HepG2 (cell line): Measurements from ENCODE around the gene PSPH. TPM values are rescaled to one million over a fixed set of nuclear protein-coding genes. Genes with fewer than 3 reads are reported as not detected.

Experiments used
- BRCA1 ChIP-seq: sonication (generic); formaldehyde crosslinking; IDR thresholded peaks from 2 replicates; pipeline ENCODE4 v1.4.0; 2020; ENCODE audit warnings: missing genetic modification reagents
- CENPT ChIP-seq: sonication (generic); formaldehyde crosslinking; IDR thresholded peaks from 2 replicates; pipeline ENCODE4 v1.8.0; 2022; ENCODE audit warnings: low read depth, mild to moderate bottlenecking, moderate library complexity, missing genetic modification reagents
- FOXK1 ChIP-seq: sonication (generic); formaldehyde crosslinking; IDR thresholded peaks from 2 replicates; pipeline ENCODE4 v1.4.0; 2020; ENCODE audit warnings: low read depth, missing genetic modification reagents, borderline replicate concordance
- KAT8 ChIP-seq: IDR thresholded peaks from 2 replicates; pipeline ENCODE4 v1.6.1; 2016; ENCODE audit warnings: missing genetic modification reagents, missing compliant biosample characterization
- MAX ChIP-seq: IDR thresholded peaks from 2 replicates; pipeline ENCODE4 v1.6.1; 2012; ENCODE audit warnings: inconsistent platforms
- MLLT10 ChIP-seq: sonication (generic); formaldehyde crosslinking; IDR thresholded peaks from 2 replicates; pipeline ENCODE4 v1.4.0; 2020; ENCODE audit warnings: missing genetic modification reagents
- NR3C1 ChIP-seq: sonication (generic); formaldehyde crosslinking; IDR thresholded peaks from 2 replicates; pipeline ENCODE4 v1.4.0; 2020; ENCODE audit warnings: missing genetic modification reagents
- PHB2 ChIP-seq: fragments of 450-650 bp; IDR thresholded peaks from 2 replicates; pipeline ENCODE4 v1.6.1; 2018; ENCODE audit not compliant: partially characterized antibody
- PITX1 ChIP-seq: sonication (generic); formaldehyde crosslinking; IDR thresholded peaks from 2 replicates; pipeline ENCODE4 v1.5.1; 2020; ENCODE audit warnings: mild to moderate bottlenecking, missing genetic modification reagents
- REL ChIP-seq: sonication (generic); formaldehyde crosslinking; conservative IDR thresholded peaks from 2 replicates; pipeline ENCODE4 v1.8.0; 2022; ENCODE audit warnings: mild to moderate bottlenecking, missing genetic modification reagents, moderate library complexity
- SPEN ChIP-seq: sonication (generic); formaldehyde crosslinking; IDR thresholded peaks from 2 replicates; pipeline ENCODE4 v1.5.1; 2020; ENCODE audit warnings: low read depth, mild to moderate bottlenecking, missing genetic modification reagents
- SSRP1 ChIP-seq: IDR thresholded peaks from 2 replicates; pipeline ENCODE4 v1.6.1; 2016; ENCODE audit warnings: control low read depth
- TAF15 ChIP-seq: fragments of 200-400 bp; formaldehyde crosslinking; IDR thresholded peaks from one replicate; pipeline ENCODE4 v1.6.1; 2018; ENCODE audit warnings: mild to moderate bottlenecking, low read depth, low read length; ENCODE audit not compliant: poor library complexity, severe bottlenecking
- TFAP4 ChIP-seq: sonication (generic); IDR thresholded peaks from 2 replicates; pipeline ENCODE4 v1.6.1; 2016; ENCODE audit warnings: low read depth, borderline replicate concordance
- XRCC5 ChIP-seq: fragments of 200-400 bp; formaldehyde crosslinking; optimal IDR thresholded peaks from 2 replicates; pipeline ENCODE3; 2017; ENCODE audit warnings: mild to moderate bottlenecking, low read length
- ZBTB4 ChIP-seq: sonication (generic); formaldehyde crosslinking; IDR thresholded peaks from 2 replicates; pipeline ENCODE4 v1.4.0; 2020; ENCODE audit warnings: missing genetic modification reagents, mild to moderate bottlenecking, borderline replicate concordance
- ZBTB8A ChIP-seq: sonication (generic); formaldehyde crosslinking; IDR thresholded peaks from 2 replicates; pipeline ENCODE4 v1.4.0; 2020; ENCODE audit warnings: mild to moderate bottlenecking, low read depth, missing genetic modification reagents, borderline replicate concordance
- ZNF567 ChIP-seq: sonication (generic); formaldehyde crosslinking; IDR thresholded peaks from 2 replicates; pipeline ENCODE4 v1.8.1; 2023; ENCODE audit warnings: mild to moderate bottlenecking, missing genetic modification reagents, borderline replicate concordance
- ZNF749 ChIP-seq: sonication (generic); formaldehyde crosslinking; IDR thresholded peaks from 2 replicates; pipeline ENCODE4 v1.8.0; 2022; ENCODE audit warnings: mild to moderate bottlenecking, missing genetic modification reagents, moderate library complexity, borderline replicate concordance
- ZNF782 ChIP-seq: sonication (generic); formaldehyde crosslinking; IDR thresholded peaks from 2 replicates; pipeline ENCODE4 v1.4.0; 2020; ENCODE audit warnings: missing genetic modification reagents, mild to moderate bottlenecking, borderline replicate concordance
- ZNF790 ChIP-seq: sonication (generic); formaldehyde crosslinking; IDR thresholded peaks from 2 replicates; pipeline ENCODE4 v1.8.0; 2022; ENCODE audit warnings: missing genetic modification reagents, mild to moderate bottlenecking, borderline replicate concordance
- polyA plus RNA-seq, 8 experiments: library from polyadenylated mRNA; depleted of rRNA in 3 of 8; stranded (reverse) in 7 of 8; unstranded in 1 of 8; fragments of >200 nt; fragmentation: Illumina TruSeq in 4 of 8; extraction: Trizol in 4 of 8; gene quantifications; 2 replicates each; pipeline versions ENCODE4 v1.2.1 to v1.2.3, GENCODE V29; 2011 to 2016; ENCODE audit warnings: low read depth in 4 of 8, missing spikeins in 1 of 8, mixed read lengths in 1 of 8; ENCODE audit not compliant: insufficient read depth in 1 of 8
- total RNA-seq, 5 experiments: library from RNA; depleted of rRNA; stranded (reverse); fragments of >200 nt; fragmentation: Illumina TruSeq; extraction: Trizol; gene quantifications; 2 replicates each; pipeline ENCODE4 v1.2.3, GENCODE V29; 2016; ENCODE audit warnings: low read depth in 1 of 5

PSPH gene
- total and polyA plus RNA-seq, 2 of the 13 experiments (the other 11 are each of a cell fraction or from before 2014, with no cell fraction given): 85.5 to 124 TPM

- TF ChIP-seq ZBTB4 (CRISPR knock-in tag) (no peak), MLLT10 (CRISPR knock-in tag) (no peak), PITX1 (no peak), TFAP4 (peak; percentile 10; the same call in 1 of the 2 replicates), ZNF790 (CRISPR knock-in tag) (no peak), ZNF749 (CRISPR knock-in tag) (no peak), KAT8 (CRISPR knock-in tag) (peak; percentile 42), ZNF782 (CRISPR knock-in tag) (no peak; the same call in 1 of the 2 replicates), FOXK1 (CRISPR knock-in tag) (0 out of 2 replicates have a peak, but pooled peaks have one; percentile 14), NR3C1 (CRISPR knock-in tag) (no peak), REL (CRISPR knock-in tag) (no peak), MAX (no peak; the same call in 1 of the 2 replicates), ZNF567 (no peak), ZBTB8A (no peak), SSRP1 (CRISPR knock-in tag) (no peak), BRCA1 (CRISPR knock-in tag) (no peak), CENPT (CRISPR knock-in tag) (no peak), PHB2 (no peak), XRCC5 (no peak), SPEN (no peak; the same call in 1 of the 2 replicates), TAF15 (no peak)
Observed at GRCh38 chr7:56028942-56029630, 22.2 kb downstream of the PSPH start (continued).
